GM20000 (cell line): ENCODE results near the gene CLCN5.

Experiments
- DNase-seq: peaks from one replicate; pipeline ENCODE4 v3.0.0; 2012; ENCODE audit warnings: low spot score
- TF ChIP-seq, protein P1 (sequence below): IDR thresholded peaks from 2 replicates; pipeline ENCODE4 v1.5.1; 2012; ENCODE audit warnings: mild to moderate bottlenecking, control low read depth; ENCODE audit errors: extremely low read depth, missing control alignments

Gene CLCN5

DNA sequence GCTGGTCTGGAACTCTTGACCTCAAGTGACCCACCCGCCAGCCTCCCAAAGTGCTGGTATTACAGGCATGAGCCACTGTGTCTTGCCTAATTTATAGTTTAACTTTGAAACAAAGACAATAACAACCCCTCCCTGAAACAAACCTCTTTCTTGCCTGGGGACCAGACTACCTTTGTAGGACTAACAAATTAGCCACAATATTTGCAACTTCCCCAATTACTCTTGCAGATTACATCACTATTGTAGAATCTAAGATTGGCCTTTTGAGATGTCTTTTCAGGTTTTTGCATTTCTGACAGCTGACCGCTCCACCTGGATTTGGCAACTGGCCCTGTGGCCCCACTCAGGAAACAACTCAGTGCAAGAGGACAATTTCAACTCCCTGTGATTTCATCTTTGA is 193.6 kb downstream of the CLCN5 start:
- no peak for DNase-seq
- TF ChIP-seq, protein P1, sequence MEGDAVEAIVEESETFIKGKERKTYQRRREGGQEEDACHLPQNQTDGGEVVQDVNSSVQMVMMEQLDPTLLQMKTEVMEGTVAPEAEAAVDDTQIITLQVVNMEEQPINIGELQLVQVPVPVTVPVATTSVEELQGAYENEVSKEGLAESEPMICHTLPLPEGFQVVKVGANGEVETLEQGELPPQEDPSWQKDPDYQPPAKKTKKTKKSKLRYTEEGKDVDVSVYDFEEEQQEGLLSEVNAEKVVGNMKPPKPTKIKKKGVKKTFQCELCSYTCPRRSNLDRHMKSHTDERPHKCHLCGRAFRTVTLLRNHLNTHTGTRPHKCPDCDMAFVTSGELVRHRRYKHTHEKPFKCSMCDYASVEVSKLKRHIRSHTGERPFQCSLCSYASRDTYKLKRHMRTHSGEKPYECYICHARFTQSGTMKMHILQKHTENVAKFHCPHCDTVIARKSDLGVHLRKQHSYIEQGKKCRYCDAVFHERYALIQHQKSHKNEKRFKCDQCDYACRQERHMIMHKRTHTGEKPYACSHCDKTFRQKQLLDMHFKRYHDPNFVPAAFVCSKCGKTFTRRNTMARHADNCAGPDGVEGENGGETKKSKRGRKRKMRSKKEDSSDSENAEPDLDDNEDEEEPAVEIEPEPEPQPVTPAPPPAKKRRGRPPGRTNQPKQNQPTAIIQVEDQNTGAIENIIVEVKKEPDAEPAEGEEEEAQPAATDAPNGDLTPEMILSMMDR, result no peak

DNA sequence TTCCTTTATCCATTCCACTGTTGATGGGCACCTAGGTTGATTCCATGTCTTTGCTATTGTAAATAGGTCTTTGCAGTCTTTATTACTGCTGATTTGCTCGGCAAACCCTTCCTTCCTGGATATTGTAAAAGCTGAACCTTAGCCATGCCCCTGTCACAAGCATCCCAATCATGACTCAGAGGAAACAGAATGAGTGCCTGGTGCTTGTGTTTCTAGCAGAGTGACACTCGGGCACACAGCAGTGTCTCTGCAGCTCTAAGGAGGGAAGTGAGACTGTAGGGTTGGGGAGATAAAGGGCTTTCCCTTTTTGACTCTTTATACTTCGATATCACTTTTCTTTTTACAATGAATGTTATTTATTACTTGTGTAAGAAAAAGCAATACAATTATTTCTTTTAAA is 195.1 kb downstream of the CLCN5 start:
- TF ChIP-seq, protein P1, result no peak
- DNase-seq, result no peak

DNA sequence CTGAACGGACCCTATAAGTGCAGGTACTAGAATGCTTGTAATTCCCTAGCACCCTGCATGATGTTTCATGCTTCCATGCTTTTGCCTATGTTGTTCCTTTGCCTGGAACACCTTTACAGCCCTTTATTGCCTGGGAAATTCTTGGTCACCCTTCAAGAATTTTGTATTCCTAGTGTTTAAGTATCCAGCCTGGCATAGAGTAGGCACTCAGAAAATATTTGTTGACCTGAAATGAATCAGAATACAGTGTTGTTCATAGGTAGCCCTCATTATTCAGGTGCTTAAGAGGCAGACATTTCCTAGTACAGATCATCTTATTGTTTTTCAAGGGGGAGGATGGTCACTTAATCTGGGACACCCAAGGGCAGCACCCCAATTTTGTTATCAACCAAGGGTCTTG is 203.1 kb downstream of the CLCN5 start:
- TF ChIP-seq, protein P1, result no peak
- no peak for DNase-seq

DNA sequence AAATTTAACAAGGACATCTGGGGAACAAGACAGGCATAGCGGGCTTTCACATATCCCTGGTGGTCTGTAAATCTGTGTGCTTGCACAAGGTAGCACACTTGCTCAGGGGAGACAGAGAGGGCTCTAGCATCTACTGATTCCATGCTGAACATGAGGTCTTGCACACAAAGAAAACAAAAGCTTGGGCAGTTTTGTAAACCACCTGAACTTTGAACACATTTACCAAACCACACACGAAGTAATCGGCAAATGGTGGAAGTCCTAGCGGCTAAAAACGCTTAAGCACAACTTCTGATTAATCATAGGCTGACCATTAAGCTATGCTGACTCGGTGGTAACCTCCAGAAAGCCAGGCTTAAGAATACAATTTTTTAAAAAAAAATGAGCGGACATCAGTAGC is 225.6 kb downstream of the CLCN5 start:
- TF ChIP-seq, protein P1, result no peak
- no peak for DNase-seq
